Keratinocyte (primary cell): ENCODE results near the gene C1QTNF3.

ENCODE experiments used
- CTCF ChIP-seq, 3 experiments: IDR thresholded peaks in 1 of 3; conservative IDR thresholded peaks in 1 of 3; optimal IDR thresholded peaks in 1 of 3; 2 replicates in 2 of 3; 3 replicates in 1 of 3; pipeline versions ENCODE3 to v1.5.1; 2011; ENCODE audit warnings: low read length in 3 of 3, mild to moderate bottlenecking in 3 of 3, moderate library complexity in 2 of 3, control low read depth in 1 of 3, inconsistent platforms in 1 of 3; ENCODE audit not compliant: insufficient read depth in 2 of 3; ENCODE audit errors: extremely low read depth in 1 of 3
- EZH2 ChIP-seq: IDR thresholded peaks from one replicate; pipeline ENCODE4 v1.6.1; 2012; ENCODE audit warnings: inconsistent platforms, mild to moderate bottlenecking, low read length, moderate library complexity

- TF ChIP-seq CTCF (optimal IDR thresholded peaks at IDR 0.05 in 1 of 3, IDR thresholded peaks at IDR 0.05 in 1 of 3, conservative IDR thresholded peaks at IDR 0.05 in 1 of 3; ENCODE audit: extremely low read depth in 1 of 3, insufficient read depth in 2 of 3, low read length in 3 of 3) (no peak), EZH2 (no peak)
These were observed 47.1 kb downstream of the C1QTNF3 start for GRCh38 chr5:33995865-33996264.
